GM18868 (cell line): Measurements from ENCODE around the gene ASB1.

Experiments used
- ATAC-seq: cut with Tn5 transposase; IDR thresholded peaks from one replicate; pipeline ENCODE4 v1.9.1; 2021; ENCODE audit warnings: mild to moderate bottlenecking, moderate library complexity; ENCODE audit not compliant: unreplicated experiment

ASB1 gene, protein sequence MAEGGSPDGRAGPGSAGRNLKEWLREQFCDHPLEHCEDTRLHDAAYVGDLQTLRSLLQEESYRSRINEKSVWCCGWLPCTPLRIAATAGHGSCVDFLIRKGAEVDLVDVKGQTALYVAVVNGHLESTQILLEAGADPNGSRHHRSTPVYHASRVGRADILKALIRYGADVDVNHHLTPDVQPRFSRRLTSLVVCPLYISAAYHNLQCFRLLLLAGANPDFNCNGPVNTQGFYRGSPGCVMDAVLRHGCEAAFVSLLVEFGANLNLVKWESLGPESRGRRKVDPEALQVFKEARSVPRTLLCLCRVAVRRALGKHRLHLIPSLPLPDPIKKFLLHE

DNA sequence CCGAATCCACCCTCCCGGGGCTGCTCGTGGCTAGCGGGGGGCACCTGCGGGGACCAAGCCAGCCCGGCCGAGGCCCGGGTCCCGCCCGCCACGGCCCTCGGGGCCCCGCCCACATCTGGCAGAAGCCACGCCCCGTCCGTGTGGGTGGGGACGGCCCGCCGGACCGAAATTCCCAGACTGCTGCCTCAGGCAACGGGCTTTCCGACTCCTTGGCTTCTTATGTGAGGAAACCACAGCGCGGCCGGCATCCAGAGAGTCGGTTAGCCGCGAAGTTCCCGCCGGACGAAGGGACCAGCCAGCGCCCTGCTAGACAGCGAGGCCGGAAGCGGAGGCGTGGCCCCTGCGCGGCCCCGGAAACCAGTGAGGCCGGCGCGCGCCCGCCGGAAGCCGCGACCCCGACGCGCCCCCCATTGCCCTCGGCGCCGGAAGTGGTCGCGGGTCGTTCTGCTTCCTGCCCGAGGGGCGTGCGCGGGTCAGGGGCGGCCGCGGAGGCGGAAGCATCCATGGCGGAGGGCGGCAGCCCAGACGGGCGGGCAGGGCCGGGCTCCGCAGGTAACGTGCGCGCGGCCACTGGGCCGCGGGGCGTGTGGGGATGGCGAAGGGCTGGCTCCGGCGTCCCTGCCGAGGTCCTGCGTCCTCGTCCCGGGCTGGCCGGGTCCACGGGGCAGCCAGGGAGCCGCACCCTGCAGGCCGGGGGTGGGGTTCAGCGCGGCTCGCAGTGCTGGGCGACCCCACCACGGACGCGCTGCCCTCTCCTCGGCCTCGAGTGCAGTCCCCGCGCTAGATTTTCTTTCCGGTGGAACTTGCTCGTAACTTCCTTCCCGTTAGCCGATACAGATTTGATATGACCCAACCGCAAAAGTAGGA is at the start of gene ASB1:
Gene ASB1, plus strand, starts transcription at position 360 of the 867 bp plus-strand sequence. Its CDS starts 144 bp downstream, at position 504.
- peak; percentile 84 for ATAC-seq

DNA sequence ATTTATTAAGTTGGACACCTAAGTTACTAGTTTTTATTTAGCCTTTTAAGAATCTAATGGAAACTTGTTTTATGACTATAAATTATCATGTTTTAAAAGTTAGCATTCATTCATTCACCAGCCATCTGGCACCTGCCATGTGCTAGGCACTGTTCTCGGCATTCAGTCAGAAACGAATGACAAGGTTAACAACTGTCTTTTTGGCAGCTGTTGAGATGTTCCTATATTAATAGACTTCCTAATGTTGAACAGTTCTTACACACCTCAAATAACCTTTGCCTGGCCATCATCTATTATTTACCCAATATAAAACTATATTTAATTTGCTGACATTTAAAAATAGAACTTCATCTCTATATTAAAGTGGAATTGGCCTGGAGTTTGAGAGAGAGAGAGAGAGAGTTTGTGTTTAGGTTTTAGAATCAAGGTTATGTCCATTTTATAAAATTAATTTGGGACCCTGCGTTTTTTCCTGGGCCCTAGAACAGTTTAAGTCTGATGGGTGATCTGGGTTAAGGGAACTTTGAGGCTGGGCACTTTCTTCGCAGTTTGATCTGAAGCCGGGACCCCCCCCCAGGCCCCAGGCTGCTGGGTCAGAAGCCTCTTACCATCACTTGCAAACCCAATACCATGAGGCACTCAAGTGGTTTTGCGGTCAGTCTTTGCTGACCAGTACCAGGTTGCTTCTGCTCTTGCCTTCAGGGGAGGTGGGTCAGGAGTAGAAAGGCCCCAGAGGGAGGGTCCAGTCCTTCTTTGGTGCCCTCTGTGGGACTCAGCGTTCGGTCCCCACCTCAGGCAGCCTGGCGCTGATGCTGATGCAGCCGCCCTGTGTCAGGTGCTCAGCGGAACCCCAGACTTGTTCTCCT is 48.3 kb upstream of the ASB1 start:
- ATAC-seq: no peak

DNA sequence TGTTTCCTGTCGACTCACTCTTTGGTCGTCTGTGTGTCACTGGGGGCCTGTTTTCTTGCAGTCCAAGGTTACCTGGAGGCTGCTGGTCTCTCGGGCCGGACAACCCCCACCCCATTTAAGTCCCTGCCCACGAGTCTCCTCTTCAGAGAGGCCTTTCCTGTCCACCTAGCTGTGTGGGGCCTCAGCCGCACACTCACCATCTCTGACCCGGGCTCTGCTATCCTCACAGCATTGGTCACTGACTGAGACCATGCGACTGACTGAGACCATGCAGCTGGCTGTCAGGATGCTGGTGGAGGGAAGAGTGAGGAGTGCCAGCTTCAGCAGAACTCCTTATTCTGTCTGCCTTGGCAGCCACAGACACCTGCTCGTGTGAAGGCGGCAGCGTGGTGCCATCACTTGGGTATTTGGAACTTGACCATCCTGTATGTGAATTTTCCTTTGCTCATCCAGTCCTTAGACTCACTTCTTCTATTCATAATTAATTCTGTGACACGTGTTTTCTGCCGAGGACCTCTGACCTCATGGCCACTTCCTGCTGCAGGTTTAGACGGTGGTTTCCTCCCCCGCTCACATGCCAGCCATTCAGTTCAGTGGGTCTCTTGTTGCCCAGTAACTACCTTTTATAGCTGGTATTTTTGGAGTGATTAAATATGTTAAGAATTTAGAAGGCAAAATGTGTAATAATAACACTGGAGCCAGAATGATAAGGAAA is 47.5 kb upstream of the ASB1 start:
- ATAC-seq: no peak

DNA sequence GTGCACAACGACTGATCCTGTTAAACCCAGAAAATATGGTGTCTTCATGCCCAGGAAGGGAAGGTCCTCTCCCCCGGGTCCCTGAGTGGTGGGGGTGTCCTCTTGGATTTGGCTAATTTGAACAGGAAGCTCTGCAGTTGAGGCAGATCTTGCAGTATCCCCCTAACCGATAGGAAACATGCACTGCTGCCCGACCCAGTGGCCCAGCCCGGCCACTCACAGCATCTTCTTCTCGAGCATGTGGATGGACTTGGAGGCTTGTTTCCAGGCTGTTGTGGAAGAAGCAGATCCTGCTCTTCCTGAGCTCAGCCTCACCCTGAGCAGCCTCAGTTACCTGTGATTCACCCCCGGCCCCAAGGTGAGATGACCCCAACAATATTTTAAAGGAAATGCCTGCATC is 46.4 kb upstream of the ASB1 start:
- ATAC-seq: no peak

DNA sequence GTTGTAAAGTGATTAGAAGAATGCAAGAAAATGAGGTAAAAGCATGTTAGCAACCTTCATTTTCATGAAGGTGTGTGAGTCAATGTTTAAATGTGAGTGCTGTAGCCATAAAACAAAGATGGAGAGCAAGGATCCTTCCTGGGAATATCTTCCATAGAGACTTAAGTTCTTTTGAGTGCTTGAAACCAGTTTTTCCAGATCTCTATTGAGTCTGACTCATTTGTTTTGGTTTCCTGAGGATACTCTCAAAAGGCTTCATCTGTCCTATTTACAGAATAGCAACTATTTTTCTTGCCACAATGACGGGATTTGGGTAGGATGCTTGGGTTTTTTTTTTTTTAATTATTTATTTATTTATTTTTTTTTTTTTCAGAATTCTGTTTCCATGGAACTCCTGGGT is 45.9 kb upstream of the ASB1 start:
- ATAC-seq: no peak

DNA sequence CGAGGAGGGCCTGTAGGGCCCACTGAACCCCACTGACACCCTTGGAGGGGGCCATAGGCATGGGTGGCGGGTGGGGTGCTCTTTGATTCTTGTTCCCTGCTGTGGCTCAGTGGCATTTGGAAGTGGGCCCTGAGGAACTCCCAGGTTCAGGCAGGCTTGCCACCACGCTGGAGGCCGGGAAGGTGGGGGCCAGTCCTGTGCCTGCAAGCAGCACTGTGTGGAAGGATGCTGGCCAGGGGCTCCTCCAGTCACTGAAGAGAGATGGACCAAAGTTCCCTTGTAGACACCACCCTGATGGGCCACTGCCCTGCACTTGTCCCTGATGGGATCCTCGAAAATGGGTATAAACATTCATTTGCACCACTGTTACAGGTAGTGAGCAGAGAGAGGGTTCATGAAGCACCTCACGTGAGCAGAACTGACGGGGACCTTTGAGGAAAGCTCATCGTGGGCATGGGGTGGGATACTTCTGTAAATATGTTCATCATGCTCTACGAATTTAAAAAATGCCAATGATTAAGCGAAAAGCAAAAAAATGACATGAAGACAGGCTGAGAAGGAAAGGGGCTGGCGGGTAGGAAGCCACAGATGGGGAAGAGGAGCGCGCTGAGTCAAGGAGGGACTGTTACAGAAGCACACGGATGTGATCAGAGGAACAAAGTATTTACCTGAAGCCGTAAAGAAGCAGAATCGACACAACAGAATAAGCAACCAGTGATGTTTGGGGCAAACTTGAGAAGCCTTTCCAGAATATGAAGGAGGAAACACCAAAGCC is 45.2 kb upstream of the ASB1 start:
- no peak for ATAC-seq

DNA sequence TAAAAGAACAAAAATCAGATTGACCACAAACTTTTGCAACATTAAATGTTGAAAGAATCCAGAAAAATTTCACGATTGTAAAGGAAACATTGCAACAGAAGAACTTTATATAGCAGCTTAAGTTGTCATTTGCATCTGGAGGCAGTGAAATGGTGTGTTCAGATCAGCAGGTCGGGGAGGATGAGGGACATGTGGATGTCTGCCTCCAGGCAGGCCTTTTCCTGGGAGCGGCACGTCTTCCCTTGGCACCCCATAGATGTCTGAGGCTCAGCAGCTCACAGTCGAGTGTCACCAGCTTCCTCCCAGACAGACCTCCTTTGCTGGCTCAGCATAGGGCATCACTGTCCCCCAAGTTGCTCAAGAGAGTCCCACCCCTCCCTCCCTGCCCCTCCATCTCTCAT is 44.3 kb upstream of the ASB1 start:
- ATAC-seq: no peak

DNA sequence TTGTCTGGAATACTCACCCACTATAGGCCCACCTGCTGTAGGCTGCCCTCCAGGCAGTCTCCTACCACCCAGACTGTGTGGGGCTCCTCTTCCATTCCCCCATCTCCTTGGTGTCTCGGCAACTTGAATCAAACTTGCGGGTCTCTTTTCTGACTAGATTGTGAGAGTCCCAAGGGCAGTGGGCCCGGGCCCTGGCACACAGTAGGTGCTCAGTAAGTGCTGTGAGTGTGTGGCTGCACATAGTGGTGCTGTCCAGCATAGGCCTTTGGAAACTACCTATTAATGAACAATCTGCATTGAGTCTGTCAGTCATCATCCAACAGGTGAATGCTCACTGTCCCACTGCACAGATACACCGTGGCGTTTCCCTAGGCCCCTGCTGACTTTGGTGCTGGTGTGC is 43.6 kb upstream of the ASB1 start:
- ATAC-seq: no peak

DNA sequence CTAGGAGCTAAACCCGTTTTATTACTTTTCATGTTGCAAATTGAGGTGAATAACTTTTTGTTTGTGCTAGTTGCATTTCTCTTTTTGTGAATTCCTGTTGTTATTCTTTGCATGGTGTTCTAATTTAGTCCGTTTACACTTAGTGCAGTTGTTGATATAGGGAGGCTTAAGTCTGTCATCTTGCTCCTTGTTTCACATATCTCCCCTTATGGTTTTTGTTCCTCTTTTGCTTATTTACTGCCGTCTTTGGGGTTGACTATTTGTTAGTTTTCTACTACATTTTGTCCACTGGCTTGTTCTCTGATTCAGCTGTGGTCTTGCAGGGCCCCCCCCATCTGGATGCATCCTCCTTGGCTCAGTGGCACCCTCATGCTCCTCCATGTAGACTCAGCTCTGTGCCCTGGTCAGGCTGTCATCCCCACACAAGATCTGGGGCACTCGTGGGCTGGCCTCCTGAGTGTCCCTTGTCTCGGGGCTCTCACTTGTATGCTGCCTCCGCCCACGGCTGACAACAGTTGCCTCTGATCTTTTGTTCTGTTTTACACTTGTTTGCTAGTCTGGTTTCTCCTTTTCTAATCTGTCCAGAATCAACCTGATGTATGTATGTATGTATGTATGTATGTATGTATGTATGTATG is 42.9 kb upstream of the ASB1 start:
- no peak for ATAC-seq

DNA sequence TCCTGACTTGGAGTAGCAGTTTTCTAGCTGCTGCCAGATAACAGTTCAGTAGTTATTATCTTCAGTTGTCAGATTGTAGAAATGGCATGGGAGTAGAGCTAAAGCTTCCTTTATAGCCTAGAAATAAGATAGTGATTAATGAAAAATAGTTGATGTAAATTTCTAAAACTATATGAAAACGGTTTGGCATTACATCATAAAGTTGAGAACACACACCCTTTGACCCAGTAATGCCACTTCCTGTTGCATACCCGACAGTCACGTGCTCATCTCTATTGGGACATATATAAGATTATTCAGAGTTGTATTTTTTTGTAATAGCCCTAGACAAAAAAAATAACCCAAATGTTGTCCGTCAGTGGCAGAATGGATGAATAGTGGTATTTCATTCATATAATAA is 39.4 kb upstream of the ASB1 start:
- no peak for ATAC-seq

DNA sequence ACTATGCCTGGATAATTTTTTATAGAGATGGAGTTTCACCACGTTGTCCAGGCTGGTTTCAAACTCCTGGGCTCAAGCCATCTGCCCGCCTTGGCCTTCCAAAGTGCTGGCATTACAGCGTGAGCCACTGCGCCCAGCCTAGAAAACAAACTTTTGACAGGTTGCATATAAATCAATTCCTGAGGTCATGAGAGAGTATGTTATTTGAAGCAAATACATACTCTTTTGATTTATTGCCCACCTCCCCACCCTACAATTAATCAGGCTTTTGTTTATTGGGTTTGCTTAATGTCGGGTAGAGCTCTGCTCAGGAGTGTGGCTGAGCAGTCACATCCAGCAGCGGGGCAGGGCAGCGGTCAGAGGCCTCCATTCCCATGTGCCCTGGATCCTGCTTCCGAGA is 37.9 kb upstream of the ASB1 start:
- no peak for ATAC-seq

DNA sequence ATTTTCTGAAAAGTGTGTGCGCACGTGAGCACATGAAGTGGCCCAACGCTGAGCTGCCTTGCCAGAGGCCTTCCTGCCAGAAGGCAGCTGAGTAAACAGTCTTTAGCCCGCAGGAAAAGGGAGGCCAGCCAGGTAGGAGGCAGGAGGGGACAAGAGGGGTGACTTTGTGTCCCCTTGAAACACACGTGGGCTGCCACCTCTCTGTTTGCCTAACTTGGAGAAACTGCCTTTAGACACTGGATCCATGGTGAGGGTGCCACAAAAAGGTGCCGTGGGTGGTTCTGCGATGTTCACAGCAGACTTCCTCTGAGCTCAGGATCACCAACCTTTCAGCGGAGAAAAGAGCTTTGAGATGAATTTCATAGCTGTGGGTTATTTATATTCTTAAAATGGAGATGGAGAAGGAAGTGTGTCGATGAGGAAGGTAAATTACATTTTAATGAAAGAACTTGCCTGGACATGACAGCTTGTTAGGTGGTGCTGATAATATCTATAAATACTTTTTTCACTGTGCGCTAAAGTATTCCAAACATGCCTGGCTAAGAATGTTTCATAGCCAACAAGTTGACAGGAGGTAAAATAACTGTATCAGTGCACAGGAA is 36.6 kb upstream of the ASB1 start:
- ATAC-seq: no peak

DNA sequence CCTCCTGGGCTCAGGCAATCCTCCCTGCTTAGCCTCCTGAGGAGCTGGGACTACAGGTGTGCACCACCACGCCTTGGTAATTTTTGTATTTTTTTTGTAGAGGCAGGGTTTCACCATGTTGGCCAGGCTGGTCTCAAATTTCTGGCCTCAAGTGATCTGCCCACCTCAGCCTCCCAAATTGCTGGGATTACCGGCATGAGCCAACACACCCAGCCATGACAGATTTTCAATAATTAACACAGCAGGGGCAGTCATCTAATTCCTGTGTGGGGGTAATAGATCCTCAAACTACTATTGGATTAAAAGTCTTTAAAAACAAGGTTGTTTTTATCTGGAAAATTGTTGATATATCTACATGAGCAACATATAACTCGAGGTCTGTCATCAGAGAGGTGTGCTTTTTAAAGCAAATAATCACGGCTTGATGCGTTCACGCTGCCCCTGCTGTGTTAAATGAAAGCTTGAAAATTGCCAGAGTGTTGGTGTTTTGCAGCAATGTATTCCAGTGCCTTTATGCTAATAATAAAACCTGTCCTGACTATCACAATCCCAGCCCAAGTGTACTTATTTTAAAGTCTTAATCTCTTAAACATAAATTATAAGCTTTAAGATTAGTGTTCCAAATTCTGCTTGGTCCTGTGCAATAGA is 35.6 kb upstream of the ASB1 start:
- ATAC-seq: no peak

DNA sequence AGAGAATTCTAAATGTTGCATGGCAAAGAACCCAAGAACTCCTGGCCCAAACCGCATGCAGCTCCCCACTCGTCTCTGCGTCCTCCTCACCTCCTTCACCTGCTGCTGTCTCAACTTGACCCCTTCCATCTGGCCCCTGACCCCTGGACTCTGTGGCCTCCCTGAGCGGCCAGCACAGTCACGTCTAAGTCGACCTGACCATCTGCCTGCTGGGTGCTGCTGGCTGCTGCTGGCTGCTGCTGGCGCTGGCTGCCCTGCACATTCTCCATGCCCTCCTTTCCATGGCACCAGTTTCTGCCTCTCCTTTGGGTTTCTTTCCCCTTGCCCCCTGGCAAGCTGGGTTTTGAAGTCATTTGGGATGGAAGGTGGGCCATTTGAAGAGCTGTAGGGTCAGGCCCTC is 30.1 kb upstream of the ASB1 start:
- ATAC-seq: no peak

DNA sequence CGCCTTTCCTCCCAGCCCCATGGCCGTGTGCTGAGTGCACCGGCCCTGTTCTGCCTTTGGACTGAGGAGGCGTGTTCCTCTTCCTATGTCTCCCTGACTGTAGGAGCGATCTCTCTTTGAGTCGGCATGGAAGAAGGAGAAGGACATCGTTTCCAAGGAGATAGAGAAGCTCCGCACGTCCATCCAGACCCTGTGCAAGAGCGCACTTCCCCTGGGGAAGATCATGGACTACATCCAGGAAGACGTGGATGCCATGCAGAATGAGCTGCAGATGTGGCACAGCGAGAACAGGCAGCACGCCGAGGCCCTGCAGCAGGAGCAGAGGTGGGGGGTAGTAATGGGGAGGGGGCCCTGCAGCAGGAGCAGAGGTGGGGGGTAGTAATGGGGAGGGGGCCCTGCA is 29.4 kb upstream of the ASB1 start:
- ATAC-seq: no peak

DNA sequence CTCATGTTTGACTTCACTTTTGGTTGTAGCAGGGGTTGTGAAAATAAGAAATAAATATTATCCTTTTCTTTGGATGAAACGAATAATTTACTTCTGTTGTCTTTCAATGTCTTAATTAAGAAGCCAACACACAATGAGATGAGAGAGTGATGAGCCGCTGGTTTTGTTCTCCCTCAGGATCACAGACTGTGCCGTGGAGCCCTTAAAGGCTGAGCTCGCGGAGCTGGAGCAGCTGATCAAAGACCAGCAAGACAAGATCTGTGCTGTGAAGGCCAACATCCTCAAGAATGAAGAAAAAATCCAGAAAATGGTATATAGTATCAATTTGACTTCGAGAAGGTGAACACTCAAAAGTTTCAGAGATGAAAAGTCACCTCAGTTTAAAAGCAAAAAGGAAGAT is 28.1 kb upstream of the ASB1 start:
- no peak for ATAC-seq

DNA sequence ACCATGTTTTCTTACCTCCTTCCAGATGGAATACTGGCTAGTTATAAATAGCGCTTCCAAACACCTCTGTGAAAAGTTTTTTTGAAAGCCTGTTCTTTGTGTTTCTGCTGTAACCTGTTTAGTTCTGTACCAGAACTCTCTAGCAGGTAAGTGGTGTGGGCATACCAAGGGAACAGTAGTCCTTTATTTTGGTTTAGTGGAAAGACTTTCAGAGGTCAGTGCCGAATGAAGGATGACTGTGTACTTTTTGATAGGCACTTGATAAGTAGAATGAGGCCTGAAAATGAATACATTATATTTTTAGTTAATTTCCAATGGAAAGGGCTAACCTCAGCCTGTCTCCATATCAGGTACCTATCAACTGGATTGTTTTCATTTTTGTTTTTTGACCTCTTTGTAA is 27.6 kb upstream of the ASB1 start:
- no peak for ATAC-seq

DNA sequence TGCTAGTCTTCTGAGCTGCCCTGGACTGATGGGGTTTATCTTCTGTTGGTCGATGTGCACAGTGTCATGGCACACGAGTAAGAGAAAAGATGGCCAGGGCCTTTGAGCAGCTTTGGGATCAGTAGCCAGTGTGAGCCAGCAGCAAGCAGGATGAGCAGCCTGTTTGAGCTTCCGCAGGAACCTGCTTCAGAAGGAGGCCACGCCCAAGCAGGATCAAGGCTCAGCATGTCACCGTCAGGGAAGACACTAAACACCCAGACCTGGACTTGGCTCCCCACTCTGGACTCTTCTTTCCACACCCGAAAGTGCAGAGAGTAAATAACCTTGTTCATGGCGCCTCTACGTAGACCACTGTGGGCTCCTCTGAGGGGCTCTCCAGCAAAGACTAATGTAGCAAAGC is 25.2 kb upstream of the ASB1 start:
- no peak for ATAC-seq
